Measurements from ENCODE around the gene ARID5B. TPM values are rescaled to one million over a fixed set of nuclear protein-coding genes. Genes with fewer than 3 reads are reported as not detected.

Gene ARID5B
- total RNA-seq, 1 donor from 2014 or later: 1.1 TPM

DNA sequence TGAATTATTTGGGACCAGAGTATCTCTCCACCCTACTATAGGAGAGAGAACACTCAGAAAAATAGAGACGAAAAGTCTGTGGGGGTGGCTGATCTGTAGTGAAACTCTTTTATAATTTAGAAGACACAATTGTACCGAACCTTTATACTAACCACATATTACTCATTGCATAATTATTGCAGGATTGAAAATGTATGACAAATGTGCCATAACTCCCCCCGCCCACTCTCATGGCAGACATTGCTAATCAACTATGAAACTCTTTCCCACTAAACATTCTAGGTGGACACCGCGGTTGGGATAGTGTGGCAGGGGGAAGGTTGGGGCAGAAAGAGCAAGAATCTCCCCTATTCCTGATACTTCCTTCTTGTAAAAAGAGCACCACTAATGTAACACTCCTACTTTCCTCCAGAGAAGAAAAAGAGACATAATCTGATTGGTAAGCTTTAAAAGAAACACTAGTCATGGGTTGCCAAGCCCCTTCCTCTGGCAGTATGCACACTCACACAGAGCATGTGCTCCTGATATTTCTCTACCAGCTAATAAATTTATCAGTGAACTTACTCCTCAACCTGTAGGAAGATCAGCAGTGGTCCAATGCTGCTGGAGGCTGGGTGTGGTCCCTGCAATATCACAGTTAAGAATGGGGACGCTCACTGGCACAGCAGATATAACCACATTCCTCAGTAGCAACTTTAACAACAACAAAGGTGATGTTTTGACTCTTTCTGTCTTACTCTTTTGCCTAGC, 18.7 kb upstream of the ARID5B start:
- H3K27me3 Mint-ChIP-seq (ENCODE audit: unreplicated experiment): peaks cover 1% of the 10 kb centered on the region
- H3K4me1 Mint-ChIP-seq (ENCODE audit: low read depth, unreplicated experiment): no peaks in the 10 kb centered on the region
- H3K27ac Mint-ChIP-seq (ENCODE audit: unreplicated experiment): no peak overlapping the region
- no peaks in the 10 kb centered on the region for H3K36me3 Mint-ChIP-seq (ENCODE audit: unreplicated experiment)
- no peak for DNase-seq
- H3K4me3 Mint-ChIP-seq (ENCODE audit: unreplicated experiment): no peak overlapping the region
- H3K9me3 Mint-ChIP-seq (ENCODE audit: unreplicated experiment): no peaks in the 10 kb centered on the region
- TF ChIP-seq, protein P1, sequence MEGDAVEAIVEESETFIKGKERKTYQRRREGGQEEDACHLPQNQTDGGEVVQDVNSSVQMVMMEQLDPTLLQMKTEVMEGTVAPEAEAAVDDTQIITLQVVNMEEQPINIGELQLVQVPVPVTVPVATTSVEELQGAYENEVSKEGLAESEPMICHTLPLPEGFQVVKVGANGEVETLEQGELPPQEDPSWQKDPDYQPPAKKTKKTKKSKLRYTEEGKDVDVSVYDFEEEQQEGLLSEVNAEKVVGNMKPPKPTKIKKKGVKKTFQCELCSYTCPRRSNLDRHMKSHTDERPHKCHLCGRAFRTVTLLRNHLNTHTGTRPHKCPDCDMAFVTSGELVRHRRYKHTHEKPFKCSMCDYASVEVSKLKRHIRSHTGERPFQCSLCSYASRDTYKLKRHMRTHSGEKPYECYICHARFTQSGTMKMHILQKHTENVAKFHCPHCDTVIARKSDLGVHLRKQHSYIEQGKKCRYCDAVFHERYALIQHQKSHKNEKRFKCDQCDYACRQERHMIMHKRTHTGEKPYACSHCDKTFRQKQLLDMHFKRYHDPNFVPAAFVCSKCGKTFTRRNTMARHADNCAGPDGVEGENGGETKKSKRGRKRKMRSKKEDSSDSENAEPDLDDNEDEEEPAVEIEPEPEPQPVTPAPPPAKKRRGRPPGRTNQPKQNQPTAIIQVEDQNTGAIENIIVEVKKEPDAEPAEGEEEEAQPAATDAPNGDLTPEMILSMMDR (IDR thresholded peaks at IDR 0.05; ENCODE audit: partially characterized antibody, unreplicated experiment): no peak

DNA sequence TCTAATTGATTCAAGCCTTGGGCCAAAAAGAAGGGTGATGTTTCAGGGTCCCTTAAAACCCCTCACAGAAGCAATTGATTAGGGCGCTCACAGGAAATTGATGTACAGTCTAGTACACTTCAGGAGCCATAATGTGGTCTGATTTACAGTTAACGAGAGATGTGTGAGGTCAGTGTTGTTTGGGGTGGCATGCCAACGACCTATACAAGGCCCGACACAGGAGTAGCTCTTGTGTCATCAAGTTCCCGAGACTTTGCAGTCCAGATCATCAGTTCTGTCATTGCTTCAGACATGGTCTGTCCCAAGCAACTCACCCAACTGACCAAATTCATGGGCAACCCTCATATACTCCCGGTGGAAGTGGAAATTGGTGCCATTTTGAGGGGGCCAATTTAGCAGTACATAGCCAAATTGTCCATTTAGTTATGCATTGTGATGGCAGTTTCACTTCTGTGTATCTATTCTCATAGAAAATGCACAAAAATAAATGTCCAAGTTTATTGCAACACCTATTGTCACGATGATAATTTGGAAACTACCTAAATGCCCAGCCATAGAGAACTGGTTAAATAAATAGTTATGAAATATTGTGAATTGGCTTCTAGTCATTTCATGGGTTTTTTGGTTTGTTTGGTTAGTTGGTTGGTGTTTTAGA, 18.0 kb upstream of the ARID5B start:
- TF ChIP-seq, protein P1 (IDR thresholded peaks at IDR 0.05; ENCODE audit: partially characterized antibody, unreplicated experiment): no peak
- peaks cover 1% of the 10 kb centered on the region for H3K27me3 Mint-ChIP-seq (ENCODE audit: unreplicated experiment)
- H3K4me3 Mint-ChIP-seq (ENCODE audit: unreplicated experiment): no peak overlapping the region
- H3K4me1 Mint-ChIP-seq (ENCODE audit: low read depth, unreplicated experiment): no peaks in the 10 kb centered on the region
- H3K9me3 Mint-ChIP-seq (ENCODE audit: unreplicated experiment): no peaks in the 10 kb centered on the region
- DNase-seq: no peak
- no peak overlapping the region for H3K27ac Mint-ChIP-seq (ENCODE audit: unreplicated experiment)
- H3K36me3 Mint-ChIP-seq (ENCODE audit: unreplicated experiment): no peaks in the 10 kb centered on the region

DNA sequence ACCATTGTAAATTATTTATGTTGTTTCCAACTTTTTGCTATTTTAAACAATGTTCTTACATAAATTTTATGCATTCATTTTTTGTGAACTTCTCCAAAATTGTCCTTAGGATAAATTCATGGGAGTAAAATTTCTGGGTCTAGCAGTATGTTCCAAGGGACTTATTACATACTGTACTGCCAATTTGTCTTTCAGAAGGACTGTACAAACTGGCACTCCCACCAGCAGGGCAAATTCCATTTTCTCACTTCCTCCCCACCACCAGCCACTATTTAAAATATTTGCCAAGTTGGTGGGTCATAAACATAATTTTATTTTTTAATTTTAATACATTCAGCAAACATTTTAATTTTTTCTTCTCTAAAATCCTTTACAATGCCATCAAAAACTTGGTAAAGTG, 13.7 kb upstream of the ARID5B start:
- TF ChIP-seq, protein P1 (IDR thresholded peaks at IDR 0.05; ENCODE audit: partially characterized antibody, unreplicated experiment): no peak
- Mint-ChIP-seq H3K4me1 (ENCODE audit: low read depth, unreplicated experiment) (no peaks in the 10 kb centered on the region), H3K27ac (ENCODE audit: unreplicated experiment) (no peak overlapping the region)

DNA sequence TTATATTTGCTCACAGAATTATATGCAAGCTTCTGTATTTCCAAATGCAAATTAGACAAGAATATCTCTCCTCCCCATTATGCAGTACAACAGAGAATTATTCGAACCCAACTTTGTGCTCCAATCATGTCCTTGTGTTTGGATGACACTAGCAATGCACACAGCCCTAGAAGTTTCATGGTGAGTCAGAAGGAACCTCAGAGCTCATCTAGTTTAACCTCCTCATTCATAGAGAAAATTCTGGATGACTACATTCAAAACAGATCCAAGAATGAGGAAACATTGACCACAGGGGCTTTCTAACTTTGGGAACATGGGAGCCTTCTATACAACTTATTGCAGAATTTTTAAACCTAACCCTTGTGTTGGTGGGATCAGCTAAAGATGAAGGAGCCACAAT, 12.8 kb upstream of the ARID5B start:
- Mint-ChIP-seq H3K27me3 (ENCODE audit: unreplicated experiment) (peaks cover 1% of the 10 kb centered on the region), H3K36me3 (ENCODE audit: unreplicated experiment) (no peaks in the 10 kb centered on the region), H3K9me3 (ENCODE audit: unreplicated experiment) (no peaks in the 10 kb centered on the region), H3K4me3 (ENCODE audit: unreplicated experiment) (no peak overlapping the region), H3K4me1 (ENCODE audit: low read depth, unreplicated experiment) (no peaks in the 10 kb centered on the region), H3K27ac (ENCODE audit: unreplicated experiment) (no peak overlapping the region)
- TF ChIP-seq, protein P1 (IDR thresholded peaks at IDR 0.05; ENCODE audit: partially characterized antibody, unreplicated experiment): no peak
- DNase-seq: no peak

More for the DNA sequence above, 13.7 kb upstream of the ARID5B start:
- H3K36me3 Mint-ChIP-seq (ENCODE audit: unreplicated experiment): no peaks in the 10 kb centered on the region
- H3K27me3 Mint-ChIP-seq (ENCODE audit: unreplicated experiment): peaks cover 1% of the 10 kb centered on the region
- DNase-seq: no peak
- no peaks in the 10 kb centered on the region for H3K9me3 Mint-ChIP-seq (ENCODE audit: unreplicated experiment)
- no peak overlapping the region for H3K4me3 Mint-ChIP-seq (ENCODE audit: unreplicated experiment)

DNA sequence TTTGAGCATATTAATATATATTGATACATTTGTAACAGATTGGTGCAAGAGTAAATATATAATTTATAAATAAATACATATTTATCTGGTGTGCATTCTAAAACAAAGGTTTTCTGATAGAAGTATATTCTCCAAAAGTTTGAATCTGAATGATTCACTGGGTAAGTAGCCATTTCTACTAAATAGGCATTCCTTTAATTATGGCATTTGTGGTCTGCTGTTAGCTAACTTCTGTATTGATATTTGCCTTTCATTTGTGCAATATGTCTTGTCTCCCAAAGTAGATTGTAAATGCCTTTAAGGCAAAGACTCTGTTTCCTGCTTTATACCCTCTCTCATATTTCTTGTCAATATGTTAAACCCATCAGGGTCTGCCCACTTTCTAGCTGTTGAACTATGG, 11.1 kb upstream of the ARID5B start:
- Mint-ChIP-seq H3K4me3 (ENCODE audit: unreplicated experiment) (no peak overlapping the region), H3K4me1 (ENCODE audit: low read depth, unreplicated experiment) (no peaks in the 10 kb centered on the region), H3K27ac (ENCODE audit: unreplicated experiment) (no peak overlapping the region), H3K27me3 (ENCODE audit: unreplicated experiment) (no peaks in the 10 kb centered on the region), H3K36me3 (ENCODE audit: unreplicated experiment) (no peaks in the 10 kb centered on the region), H3K9me3 (ENCODE audit: unreplicated experiment) (no peaks in the 10 kb centered on the region)
- TF ChIP-seq, protein P1 (IDR thresholded peaks at IDR 0.05; ENCODE audit: partially characterized antibody, unreplicated experiment): no peak
- DNase-seq: no peak

All from glutamatergic neuron (in vitro differentiated cells).